Left ventricle myocardium inferior (tissue), 1 donor: ENCODE data around the gene TBL1X. TPM values are rescaled to one million over a fixed set of nuclear protein-coding genes. Genes with fewer than 3 reads are reported as not detected.

ENCODE experiments used
- DNase-seq: peaks from one replicate; pipeline ENCODE4 v3.0.0-alpha.2; 2020
- H3K27ac ChIP-seq: fragments of 200-600 bp; replicated peaks from 2 replicates; pipeline ENCODE4 v1.8.0; 2021
- H3K27me3 ChIP-seq: fragments of 200-600 bp; 2 replicates; pipeline ENCODE4 v1.8.0; 2021; ENCODE audit warnings: low read depth
- H3K36me3 ChIP-seq: fragments of 200-600 bp; 2 replicates; pipeline ENCODE4 v1.8.0; 2021
- H3K4me1 ChIP-seq: fragments of 200-600 bp; 2 replicates; pipeline ENCODE4 v1.8.0; 2021
- H3K4me3 ChIP-seq: fragments of 200-600 bp; 2 replicates; pipeline ENCODE4 v1.8.0; 2021; ENCODE audit warnings: mild to moderate bottlenecking, moderate library complexity
- H3K9me3 ChIP-seq: fragments of 200-600 bp; replicated peaks from 2 replicates; pipeline ENCODE4 v1.8.0; 2021
- CTCF ChIP-seq: fragments of 200-600 bp; IDR thresholded peaks from 2 replicates; pipeline ENCODE4 v1.8.0; 2021; ENCODE audit warnings: antibody characterized with exemption, mild to moderate bottlenecking, borderline replicate concordance
- intact Hi-C: fragments of 100-400 bp; cut with micrococcal nuclease; formaldehyde crosslinking; loops from one replicate; pipeline ENCODE4 v1.11.0; 2022
- total RNA-seq: library from RNA; stranded (reverse); fragmentation: NEBNext Ultra II Directional; extraction: Animal tissue kit (Norgen Biotek cat#: 25700); gene quantifications from one replicate; pipeline ENCODE4 v1.2.1, GENCODE V29; 2021
- donor health status: DM: no; HTN: yes; CAD: no; lungs with severe emphysema.

The TBL1X gene
- total RNA-seq, 1 donor from 2014 or later: 9.4 TPM

GRCh38 chrX:9482408-9482807 lies 17.6 kb downstream of the TBL1X start:
- no peaks in the 10 kb centered on the region for H3K36me3 ChIP-seq
- DNase-seq: no peak
- no peak overlapping the region for H3K4me3 ChIP-seq
- no peak overlapping the region for H3K27ac ChIP-seq
- intact Hi-C loops: no loop called here
- TF ChIP-seq CTCF: no peak
- no peaks in the 10 kb centered on the region for H3K27me3 ChIP-seq
- no peaks in the 10 kb centered on the region for H3K9me3 ChIP-seq
- H3K4me1 ChIP-seq: peaks cover 5% of the 10 kb centered on the region

GRCh38 chrX:9482837-9483236 lies 18.0 kb downstream of the TBL1X start:
- H3K9me3 ChIP-seq: no peaks in the 10 kb centered on the region
- no peak overlapping the region for H3K27ac ChIP-seq
- no peak for TF ChIP-seq CTCF
- H3K4me1 ChIP-seq: peaks cover 5% of the 10 kb centered on the region
- no peaks in the 10 kb centered on the region for H3K27me3 ChIP-seq
- no peaks in the 10 kb centered on the region for H3K36me3 ChIP-seq
- intact Hi-C loops: no loop called here
- no peak for DNase-seq
- no peak overlapping the region for H3K4me3 ChIP-seq

GRCh38 chrX:9483376-9483775 lies 18.5 kb downstream of the TBL1X start:
- no peak for TF ChIP-seq CTCF
- Histone ChIP-seq H3K36me3 (no peaks in the 10 kb centered on the region), H3K27me3 (no peaks in the 10 kb centered on the region), H3K4me1 (peaks cover 5% of the 10 kb centered on the region), H3K9me3 (no peaks in the 10 kb centered on the region), H3K4me3 (no peak overlapping the region), H3K27ac (no peak overlapping the region)
- intact Hi-C loops: no loop called here
- DNase-seq: no peak

- Histone ChIP-seq H3K4me1 (no peaks in the 10 kb centered on the region), H3K27me3 (no peaks in the 10 kb centered on the region), H3K9me3 (no peaks in the 10 kb centered on the region), H3K27ac (no peak overlapping the region), H3K4me3 (no peak overlapping the region), H3K36me3 (no peaks in the 10 kb centered on the region)
- intact Hi-C loops: no loop called here
- no peak for DNase-seq
- no peak for TF ChIP-seq CTCF
Measured at GRCh38 chrX:9486786-9487387, 22.0 kb downstream of the TBL1X start.

- TF ChIP-seq CTCF: no peak
- intact Hi-C loops: no loop called here
Measured at GRCh38 chrX:9488586-9488985, 23.7 kb downstream of the TBL1X start.

More at GRCh38 chrX:9488586-9488985, 23.7 kb downstream of the TBL1X start:
- H3K9me3 ChIP-seq: no peaks in the 10 kb centered on the region
- H3K36me3 ChIP-seq: no peaks in the 10 kb centered on the region
- no peak overlapping the region for H3K27ac ChIP-seq
- no peak for DNase-seq
- H3K4me1 ChIP-seq: no peaks in the 10 kb centered on the region
- H3K4me3 ChIP-seq: no peak overlapping the region
- H3K27me3 ChIP-seq: no peaks in the 10 kb centered on the region
